DND-41 (cell line): ENCODE results near the gene PRPSAP2.

Experiments
- ATAC-seq: fragments of 200-7000 bp; cut with Tn5 transposase; 3 replicates; pipeline ENCODE4 v1.9.1; 2021; ENCODE audit warnings: low read depth; ENCODE audit not compliant: insufficient read depth
- DNase-seq: peaks from one replicate; pipeline ENCODE4 v3.0.0-alpha.2; 2020
- H2AFZ ChIP-seq: 2 replicates; pipeline ENCODE4 v1.6.0; 2012; ENCODE audit warnings: low read depth, low read length
- H3K27ac ChIP-seq: 2 replicates; pipeline ENCODE4 v1.5.1; 2012; ENCODE audit warnings: low read length, inconsistent platforms
- H3K27me3 ChIP-seq: fragments of 200-600 bp; sonication (generic); 2 replicates; pipeline ENCODE4 v1.6.0; 2012; ENCODE audit warnings: low read length, mild to moderate bottlenecking, inconsistent platforms; ENCODE audit not compliant: insufficient read depth, poor library complexity
- H3K36me3 ChIP-seq: 2 replicates; pipeline ENCODE4 v1.5.1; 2012; ENCODE audit warnings: low read length, inconsistent platforms; ENCODE audit not compliant: insufficient read depth
- H3K4me1 ChIP-seq: 2 replicates; pipeline ENCODE4 v1.5.1; 2012; ENCODE audit warnings: mild to moderate bottlenecking, low read length; ENCODE audit not compliant: insufficient read depth
- H3K4me2 ChIP-seq: 2 replicates; pipeline ENCODE4 v1.6.0; 2012; ENCODE audit warnings: mild to moderate bottlenecking, moderate library complexity, low read length, inconsistent platforms; ENCODE audit not compliant: insufficient read depth
- H3K4me3 ChIP-seq, 2 experiments: fragments of 200-600 bp in 1 of 2; shearing (Covaris generic) in 1 of 2; 2 replicates each; pipeline ENCODE4 v1.5.1; 2012 to 2016; ENCODE audit warnings: inconsistent platforms in 2 of 2, low read length in 2 of 2, mild to moderate bottlenecking in 2 of 2, low read depth in 1 of 2, moderate library complexity in 1 of 2
- H3K79me2 ChIP-seq: 2 replicates; pipeline ENCODE4 v1.6.0; 2012; ENCODE audit warnings: low read length, inconsistent platforms; ENCODE audit not compliant: insufficient read depth
- H3K9ac ChIP-seq: 2 replicates; pipeline ENCODE4 v1.6.0; 2012; ENCODE audit warnings: low read depth, mild to moderate bottlenecking, inconsistent platforms, low read length, moderate library complexity
- H3K9me3 ChIP-seq: 2 replicates; pipeline ENCODE4 v1.5.1; 2012; ENCODE audit warnings: low read length, moderate library complexity, mild to moderate bottlenecking, inconsistent platforms; ENCODE audit not compliant: insufficient read depth, severe bottlenecking
- H4K20me1 ChIP-seq: 2 replicates; pipeline ENCODE4 v1.6.0; 2012; ENCODE audit warnings: low read length; ENCODE audit not compliant: insufficient read depth
- CTCF ChIP-seq: IDR thresholded peaks from 2 replicates; pipeline ENCODE4 v1.5.1; 2012; ENCODE audit warnings: borderline replicate concordance, low read length, moderate library complexity, mild to moderate bottlenecking; ENCODE audit not compliant: poor library complexity, severe bottlenecking; ENCODE audit errors: extremely low read depth
- EZH2 ChIP-seq: IDR thresholded peaks from 3 replicates; pipeline ENCODE4 v1.6.1; 2012; ENCODE audit warnings: borderline replicate concordance, low read depth, mild to moderate bottlenecking, moderate library complexity, low read length, inconsistent platforms; ENCODE audit not compliant: severe bottlenecking

Gene PRPSAP2

GRCh38 chr17:18965530-18966236 is 107.8 kb downstream of the PRPSAP2 start:
- no peak overlapping the region for H3K27ac ChIP-seq
- no peaks in the 10 kb centered on the region for H3K36me3 ChIP-seq
- H3K9me3 ChIP-seq: no peaks in the 10 kb centered on the region
- no peak overlapping the region for H3K4me2 ChIP-seq
- no peaks in the 10 kb centered on the region for H3K27me3 ChIP-seq
- H4K20me1 ChIP-seq: peaks cover 8% of the 10 kb centered on the region
- TF ChIP-seq CTCF: no peak
- no peak for TF ChIP-seq EZH2
- no peaks in the 10 kb centered on the region for H3K4me1 ChIP-seq
- no peaks in the 10 kb centered on the region for H3K79me2 ChIP-seq
- no peak overlapping the region for H2AFZ ChIP-seq
- H3K9ac ChIP-seq: no peak overlapping the region
- no peak overlapping the region for H3K4me3 ChIP-seq
- DNase-seq (no peak), ATAC-seq (no peak)

- no peak overlapping the region for H2AFZ ChIP-seq
- no peaks in the 10 kb centered on the region for H3K27me3 ChIP-seq
- TF ChIP-seq EZH2 (no peak), CTCF (no peak)
- H3K36me3 ChIP-seq: no peaks in the 10 kb centered on the region
- no peak overlapping the region for H3K4me2 ChIP-seq
- no peak for ATAC-seq
- H3K4me1 ChIP-seq: no peaks in the 10 kb centered on the region
- H3K9me3 ChIP-seq: no peaks in the 10 kb centered on the region
- DNase-seq: no peak
- no peaks in the 10 kb centered on the region for H3K79me2 ChIP-seq
- no peak overlapping the region for H3K9ac ChIP-seq
- H4K20me1 ChIP-seq: peaks cover 8% of the 10 kb centered on the region; the same call in 1 of the 2 replicates
- H3K4me3 ChIP-seq: no peak overlapping the region
- no peak overlapping the region for H3K27ac ChIP-seq
These were observed 109.1 kb downstream of the PRPSAP2 start for GRCh38 chr17:18966831-18967624.

GRCh38 chr17:18967916-18968315 is 110.0 kb downstream of the PRPSAP2 start:
- ATAC-seq: no peak
- Histone ChIP-seq H3K9ac (no peak overlapping the region), H3K27ac (no peak overlapping the region), H2AFZ (no peak overlapping the region), H3K27me3 (no peaks in the 10 kb centered on the region), H3K4me1 (no peaks in the 10 kb centered on the region), H4K20me1 (peaks cover 10% of the 10 kb centered on the region; the same call in 1 of the 2 replicates), H3K79me2 (no peaks in the 10 kb centered on the region), H3K36me3 (no peaks in the 10 kb centered on the region), H3K9me3 (no peaks in the 10 kb centered on the region), H3K4me2 (no peak overlapping the region), H3K4me3 (no peak overlapping the region)
- TF ChIP-seq EZH2 (no peak), CTCF (no peak)
- DNase-seq: no peak
